RPMI7951 (cell line): Measurements from ENCODE around the gene SLC30A10. TPM values are rescaled to one million over a fixed set of nuclear protein-coding genes. Genes with fewer than 3 reads are reported as not detected.
"Not testable (repeated sequence)": the region's sequence is repeated elsewhere in the genome, so short reads cannot be mapped to it uniquely, and the experiment has no call there.

Source experiments
- DNase-seq: peaks from one replicate; pipeline ENCODE4 v3.0.0-alpha.2; 2012; ENCODE audit warnings: low read depth
- total RNA-seq: library from RNA; depleted of rRNA; stranded (reverse); fragments of >200 nt; shearing (Covaris generic); gene quantifications from 2 replicates; pipeline ENCODE4 v1.2.3, GENCODE V29; 2014; rRNA removed

SLC30A10 gene
- 0.12 and 0.68 TPM in 2 replicates for total RNA-seq

- no peak for DNase-seq
Measured at GRCh38 chr1:219927956-219928790, at the start of gene SLC30A10. Gene SLC30A10 (minus strand): TSS chr1:219928557. CDS start chr1:219928440, 117 bp downstream.

- no peak for DNase-seq
Measured at GRCh38 chr1:219973213-219973612, 44.9 kb upstream of the SLC30A10 start.

GRCh38 chr1:219967361-219967760 is 39.0 kb upstream of the SLC30A10 start:
- DNase-seq: no peak

DNA sequence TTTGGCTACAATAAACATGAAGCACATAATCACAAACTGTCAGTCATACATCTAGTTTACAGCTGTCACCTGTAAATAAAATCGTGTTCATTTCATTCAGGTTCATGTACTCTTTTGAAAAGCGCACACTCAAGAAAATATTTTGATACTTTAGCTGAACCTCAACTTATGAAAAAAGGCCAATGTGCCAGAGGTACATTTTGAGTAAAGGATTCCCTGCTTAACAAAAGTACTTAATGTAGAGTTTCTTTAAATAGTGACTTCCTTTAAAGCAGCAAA is 37.7 kb upstream of the SLC30A10 start:
- DNase-seq: no peak

DNA sequence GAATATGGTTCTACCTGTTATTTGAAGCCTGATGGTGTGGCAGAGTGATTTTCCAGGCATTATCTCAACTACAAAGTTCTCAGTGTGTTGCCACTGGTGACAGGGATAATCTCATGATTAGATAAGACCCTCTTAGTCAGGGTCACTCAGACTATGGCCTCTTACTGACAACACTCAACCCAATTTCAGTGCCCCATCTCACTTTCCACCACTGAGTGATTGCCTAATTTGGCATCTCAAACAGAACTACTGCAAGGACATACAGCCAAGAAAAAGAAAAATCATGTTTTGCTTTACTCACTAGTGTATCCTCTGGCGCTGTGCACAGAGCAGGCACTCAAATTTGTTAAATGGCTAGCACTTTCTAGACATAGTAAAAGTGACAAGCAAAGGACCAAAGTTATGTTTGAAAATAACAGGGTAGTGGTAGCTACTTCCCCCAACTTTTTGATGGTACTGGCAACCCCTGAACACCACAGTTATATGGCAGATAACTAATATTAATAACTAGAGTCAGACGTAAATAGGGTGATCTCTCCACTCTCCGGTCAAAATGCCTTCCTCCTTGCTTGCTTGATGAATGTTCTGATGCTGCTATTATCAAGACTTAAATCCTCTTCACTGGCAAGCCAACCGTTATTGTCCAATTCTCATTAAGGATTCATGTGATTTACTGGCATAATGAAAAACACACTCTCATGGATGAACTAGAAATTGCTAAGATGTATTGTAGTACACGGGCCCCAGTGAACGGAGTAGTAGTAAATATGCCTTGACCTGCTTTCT is 37.1 kb upstream of the SLC30A10 start:
- DNase-seq: no peak

DNA sequence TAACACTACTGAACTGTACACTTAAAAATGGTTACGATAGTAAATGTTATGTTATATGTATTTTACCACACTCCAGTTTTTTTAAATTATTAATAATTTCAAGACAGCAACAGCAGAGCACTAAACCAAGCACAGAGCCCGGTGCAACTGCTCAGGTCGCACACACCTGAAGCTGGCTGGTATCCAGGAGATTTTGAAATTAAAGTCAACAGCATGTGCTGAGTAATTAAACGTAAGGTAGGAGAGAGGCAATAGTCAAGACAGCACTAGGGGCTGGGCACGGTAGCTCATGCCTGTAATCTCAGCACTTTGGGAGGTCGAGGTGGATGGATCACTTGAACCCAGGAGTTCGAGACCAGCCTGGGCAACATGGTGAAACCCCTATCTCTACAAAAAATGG is 35.1 kb upstream of the SLC30A10 start:
- no peak for DNase-seq

DNA sequence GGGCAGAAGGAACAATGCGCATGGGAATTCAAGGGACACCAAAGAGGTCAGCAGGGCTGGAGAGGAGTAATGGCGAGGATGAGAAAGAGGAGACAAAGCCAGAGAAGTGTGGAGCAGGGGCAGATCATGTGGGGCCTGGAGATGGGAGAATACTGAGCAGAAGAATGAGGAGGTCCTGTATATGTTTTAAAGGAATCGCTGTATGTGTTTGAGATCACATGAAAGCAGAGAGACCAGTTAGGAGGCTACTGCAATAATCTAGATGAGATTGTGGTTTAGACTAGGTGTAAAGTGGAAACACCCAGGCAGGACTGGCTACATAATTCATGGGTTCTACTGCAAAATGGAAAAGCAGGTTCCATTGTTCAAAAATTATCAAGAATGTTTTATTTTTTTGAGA is 33.3 kb upstream of the SLC30A10 start:
- DNase-seq: no peak

GRCh38 chr1:219959540-219960203 is 31.3 kb upstream of the SLC30A10 start:
- DNase-seq: no peak

DNA sequence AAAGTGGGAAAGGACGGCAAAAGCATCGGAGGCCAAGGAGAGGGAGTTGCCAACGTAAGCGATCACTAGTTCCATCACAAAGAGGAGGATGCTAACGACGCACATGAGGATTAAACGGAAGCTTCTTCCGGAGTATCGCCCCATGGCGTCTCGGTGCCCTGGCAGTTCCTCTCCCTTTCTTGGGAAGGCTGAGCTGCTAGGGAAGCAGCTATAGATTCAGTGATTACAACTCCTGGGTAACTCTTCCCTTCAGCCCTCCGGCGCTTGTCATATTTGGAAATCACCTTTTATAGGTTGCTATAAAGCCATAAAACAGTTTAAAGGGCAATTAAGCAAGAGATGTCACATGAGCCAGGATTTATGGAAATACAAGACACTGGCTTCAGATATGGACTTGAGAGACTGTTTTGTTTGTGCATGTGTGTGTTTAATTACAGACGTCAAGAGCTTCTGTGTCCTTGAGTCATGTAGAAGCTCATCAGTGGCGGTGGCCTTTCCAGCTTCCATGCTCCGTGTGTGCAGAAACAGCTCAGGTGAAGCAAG is 30.6 kb upstream of the SLC30A10 start:
- no peak for DNase-seq

- DNase-seq: no peak
Measured at GRCh38 chr1:219954736-219955421, 26.5 kb upstream of the SLC30A10 start.

- DNase-seq: no peak
Measured at GRCh38 chr1:219954052-219954451, 25.7 kb upstream of the SLC30A10 start.

GRCh38 chr1:219952361-219952760 is 24.0 kb upstream of the SLC30A10 start:
- no peak for DNase-seq

GRCh38 chr1:219949227-219949626 is 20.9 kb upstream of the SLC30A10 start:
- DNase-seq: not testable (repeated sequence)

- DNase-seq: not testable (repeated sequence)
Measured at GRCh38 chr1:219948766-219949165, 20.4 kb upstream of the SLC30A10 start.

- DNase-seq: no peak
Measured at GRCh38 chr1:219945795-219946194, 17.4 kb upstream of the SLC30A10 start.

DNA sequence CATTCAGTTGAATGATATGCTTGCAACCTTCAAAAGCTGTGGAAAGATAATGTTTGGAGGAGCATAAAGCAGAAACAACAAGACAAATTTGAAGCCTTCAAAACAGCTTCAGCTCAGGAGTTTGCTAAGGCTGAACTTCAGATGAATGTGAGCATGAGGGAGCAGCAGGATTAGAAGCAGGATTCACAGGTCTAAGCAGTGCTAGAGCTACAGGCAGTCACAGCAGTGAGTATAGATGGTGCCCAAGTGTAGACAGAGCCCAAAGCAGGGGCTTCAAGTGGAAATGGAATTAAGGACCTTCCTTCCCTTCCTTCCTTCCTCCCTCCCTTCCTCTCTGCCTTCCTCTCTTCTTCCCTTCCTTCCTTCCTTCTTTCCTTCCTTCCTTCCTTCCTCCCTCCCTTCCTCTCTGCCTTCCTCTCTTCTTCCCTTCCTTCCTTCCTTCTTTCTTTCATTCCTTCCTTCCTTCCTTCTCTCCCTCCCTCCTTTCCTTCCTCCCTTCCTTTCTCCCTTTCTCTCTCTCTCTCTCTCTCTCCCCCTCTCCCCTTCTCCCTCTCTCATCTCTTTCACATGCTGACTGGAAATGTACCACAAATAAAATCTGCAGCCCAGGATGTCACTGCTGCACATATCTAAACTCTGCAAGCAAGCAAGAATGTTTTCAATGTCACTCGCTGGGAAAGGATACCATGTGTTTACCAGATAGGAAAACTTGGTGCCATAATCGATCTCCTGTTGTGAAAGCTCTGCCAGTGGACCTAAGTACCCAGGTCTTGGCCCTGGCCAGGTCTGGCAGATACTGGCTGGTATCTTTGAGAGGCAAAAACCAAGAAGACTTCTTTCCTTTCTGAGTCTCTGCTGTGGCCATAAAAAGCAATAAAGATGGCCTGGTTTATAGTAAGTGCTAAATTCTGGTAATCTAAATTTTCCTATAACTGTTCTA is 13.1 kb upstream of the SLC30A10 start:
- DNase-seq: no peak

DNA sequence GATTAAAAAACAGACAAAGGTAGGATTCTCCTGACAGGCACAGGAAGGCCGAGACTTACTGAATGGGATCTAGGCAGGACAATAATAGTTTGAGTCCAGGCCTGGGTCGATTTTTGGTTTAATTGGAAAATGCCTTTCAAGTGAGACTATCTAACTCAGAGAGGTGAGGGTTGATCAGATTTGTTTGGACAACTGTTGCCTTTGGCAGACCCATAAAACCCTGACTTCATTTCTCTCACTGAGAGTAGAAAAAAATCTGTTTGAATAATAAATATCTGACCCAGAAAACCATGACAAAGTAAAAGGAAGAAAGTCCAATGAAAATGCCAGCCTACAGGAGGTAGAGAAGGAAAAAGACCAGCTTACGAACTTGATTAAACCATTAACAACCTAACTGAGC is 12.3 kb upstream of the SLC30A10 start:
- no peak for DNase-seq

GRCh38 chr1:219938706-219939105 is 10.3 kb upstream of the SLC30A10 start:
- DNase-seq: no peak

GRCh38 chr1:219933763-219934162 is 5.4 kb upstream of the SLC30A10 start:
- not testable (repeated sequence) for DNase-seq

- no peak for DNase-seq
Measured at GRCh38 chr1:219931033-219931432, 2.7 kb upstream of the SLC30A10 start.

DNA sequence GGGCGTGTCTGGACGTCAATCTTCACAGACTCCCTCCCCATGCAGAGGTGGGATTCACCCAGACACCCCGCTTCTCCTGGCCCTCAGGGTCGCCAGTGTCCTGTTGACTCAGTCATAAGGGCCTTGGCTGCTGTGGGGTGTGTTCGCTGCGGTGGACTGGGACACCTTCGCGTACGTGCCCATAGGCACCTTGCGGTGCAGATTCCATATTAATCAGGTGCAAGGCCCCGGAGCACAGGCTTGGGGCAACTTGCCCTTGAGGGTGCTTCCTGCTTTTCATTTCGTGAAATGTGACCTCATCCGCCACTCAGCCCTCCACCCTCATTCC is 398 bp upstream of the SLC30A10 start:
- no peak for DNase-seq
